Stimulated activated CD8-positive, alpha-beta memory T cell treated with anti-CD3 and anti-CD28 coated beads, Interleukin-15, amount 100 ng/mL, for 4 hours (primary cell): ENCODE measurements around the gene CACNA2D3.
"Not testable (repeated sequence)": the region's sequence is repeated elsewhere in the genome, so short reads cannot be mapped to it uniquely, and the experiment has no call there.

Source experiments
- DNase-seq, 2 donors: peaks; one replicate each; pipeline ENCODE4 v3.0.0-alpha.2; 2020; ENCODE audit warnings: low read depth in 2 of 2

CACNA2D3 gene

GRCh38 chr3:54573858-54574257 lies 451.5 kb downstream of the CACNA2D3 start:
- no peak for DNase-seq

GRCh38 chr3:54574906-54575617 lies 452.7 kb downstream of the CACNA2D3 start:
- no peak for DNase-seq

DNA sequence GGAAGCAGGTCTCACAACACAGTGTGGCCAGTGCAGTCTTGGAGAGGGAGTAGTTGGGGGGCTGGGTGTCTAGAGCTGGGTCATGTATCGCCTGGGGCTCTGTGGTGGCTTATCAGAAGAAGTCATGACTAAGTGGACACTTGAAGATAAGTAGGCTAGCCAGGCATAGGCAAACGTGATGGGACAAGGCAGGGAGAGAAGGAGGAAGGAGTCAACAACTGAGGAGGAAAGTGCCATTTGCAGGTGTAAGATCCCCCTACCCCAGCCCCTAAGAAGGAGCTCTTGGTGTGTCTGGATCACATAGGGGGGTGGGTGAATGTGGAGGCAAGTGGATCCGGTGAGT lies 453.2 kb downstream of the CACNA2D3 start:
- no peak for DNase-seq

DNA sequence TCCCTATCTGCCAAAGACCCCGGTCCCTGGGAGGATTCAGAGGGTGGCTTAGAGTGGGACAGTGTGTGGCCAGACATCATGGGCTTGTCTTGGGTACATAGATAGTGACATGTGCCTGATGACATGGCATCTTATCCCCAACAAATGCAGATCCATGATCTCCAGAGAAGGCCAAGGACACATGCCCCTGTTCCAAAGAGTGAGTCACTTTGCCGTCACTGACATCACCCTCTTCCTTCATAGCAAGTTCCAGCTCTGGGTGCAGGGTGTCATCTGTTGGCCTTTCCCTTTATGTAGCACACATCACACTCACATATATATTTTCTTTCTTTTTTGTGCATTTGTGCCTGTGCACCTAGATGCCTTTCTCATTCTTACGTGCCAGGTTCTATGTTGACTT lies 455.0 kb downstream of the CACNA2D3 start:
- DNase-seq: no peak

DNA sequence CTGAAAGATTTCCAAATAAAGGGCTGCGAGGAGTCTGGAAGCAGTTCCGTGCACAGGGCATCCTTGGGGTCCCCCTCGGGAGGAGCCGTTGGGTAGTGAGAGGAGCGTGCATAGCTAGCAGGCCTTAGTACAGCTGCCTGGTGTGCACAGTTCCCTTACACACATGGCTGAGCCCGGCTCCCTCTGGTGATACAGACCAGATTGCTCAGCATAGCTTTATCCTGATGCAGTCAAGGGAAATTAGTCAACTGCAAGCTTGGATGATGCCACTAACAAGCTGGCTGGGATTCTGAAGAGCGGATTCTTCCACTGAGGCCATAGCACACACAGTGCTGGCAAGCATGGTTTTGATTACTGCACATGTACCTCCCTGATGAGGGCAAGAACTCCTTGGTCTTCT lies 456.1 kb downstream of the CACNA2D3 start:
- DNase-seq: no peak

DNA sequence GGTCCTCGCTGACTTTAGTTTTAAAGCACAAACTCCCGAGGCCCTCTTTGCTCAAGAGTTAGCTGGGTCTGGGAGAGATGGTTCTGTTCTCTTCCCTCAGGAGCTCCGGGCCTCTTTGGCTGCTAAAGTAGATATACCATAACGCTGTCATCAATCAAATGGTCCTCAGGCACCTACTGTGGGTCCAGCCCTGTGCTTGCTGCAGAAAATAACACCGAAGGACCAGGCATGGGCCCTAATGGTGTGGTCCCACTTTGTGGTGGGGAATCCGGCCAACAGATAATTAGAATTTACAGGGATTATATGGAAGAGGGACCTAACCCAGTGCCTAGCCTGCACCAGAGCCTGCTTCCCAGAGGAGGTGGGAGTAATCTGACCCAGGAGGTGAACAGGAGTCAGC lies 458.1 kb downstream of the CACNA2D3 start:
- no peak for DNase-seq

DNA sequence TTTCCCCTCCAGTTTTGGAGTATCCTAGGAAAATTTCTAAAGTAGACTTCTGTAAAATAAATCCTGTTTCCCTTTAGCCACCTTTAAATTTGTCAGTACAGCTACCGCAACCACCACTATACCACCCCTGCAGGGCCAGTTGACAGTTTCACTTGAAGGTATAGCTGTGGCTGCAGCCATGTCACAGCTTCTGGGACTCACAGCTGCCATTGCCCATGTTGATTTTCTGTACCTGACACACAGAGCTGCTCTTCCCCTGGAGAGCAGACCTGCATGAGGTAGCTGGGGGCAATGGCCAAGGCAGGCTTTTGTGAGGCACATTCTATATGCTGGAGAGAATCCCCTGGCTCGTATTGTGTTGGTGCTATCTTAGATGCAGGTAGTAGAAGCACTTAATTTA lies 460.1 kb downstream of the CACNA2D3 start:
- no peak for DNase-seq

GRCh38 chr3:54591157-54591556 lies 468.8 kb downstream of the CACNA2D3 start:
- no peak for DNase-seq

DNA sequence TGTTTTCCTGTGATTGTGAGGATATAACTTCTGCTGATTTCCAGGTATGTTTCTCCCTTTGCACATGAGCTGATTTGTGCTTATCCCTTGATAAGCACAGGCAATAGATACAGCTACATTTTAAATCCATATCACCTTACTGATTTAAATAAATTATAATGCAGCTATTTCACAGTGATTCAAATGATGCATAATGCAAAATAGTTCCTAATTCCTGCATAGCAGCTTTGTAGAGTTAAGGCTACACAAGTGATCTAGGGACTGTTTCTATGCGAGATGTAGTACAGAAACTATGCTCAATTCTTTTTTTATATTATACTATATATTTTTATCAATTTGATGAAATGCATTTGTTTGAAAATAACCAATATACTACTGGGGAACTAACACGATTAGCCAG lies 471.3 kb downstream of the CACNA2D3 start:
- DNase-seq: no peak

- no peak for DNase-seq
Observed at GRCh38 chr3:54596087-54596486, 473.7 kb downstream of the CACNA2D3 start.

GRCh38 chr3:54599716-54600115 lies 477.4 kb downstream of the CACNA2D3 start:
- no peak for DNase-seq

DNA sequence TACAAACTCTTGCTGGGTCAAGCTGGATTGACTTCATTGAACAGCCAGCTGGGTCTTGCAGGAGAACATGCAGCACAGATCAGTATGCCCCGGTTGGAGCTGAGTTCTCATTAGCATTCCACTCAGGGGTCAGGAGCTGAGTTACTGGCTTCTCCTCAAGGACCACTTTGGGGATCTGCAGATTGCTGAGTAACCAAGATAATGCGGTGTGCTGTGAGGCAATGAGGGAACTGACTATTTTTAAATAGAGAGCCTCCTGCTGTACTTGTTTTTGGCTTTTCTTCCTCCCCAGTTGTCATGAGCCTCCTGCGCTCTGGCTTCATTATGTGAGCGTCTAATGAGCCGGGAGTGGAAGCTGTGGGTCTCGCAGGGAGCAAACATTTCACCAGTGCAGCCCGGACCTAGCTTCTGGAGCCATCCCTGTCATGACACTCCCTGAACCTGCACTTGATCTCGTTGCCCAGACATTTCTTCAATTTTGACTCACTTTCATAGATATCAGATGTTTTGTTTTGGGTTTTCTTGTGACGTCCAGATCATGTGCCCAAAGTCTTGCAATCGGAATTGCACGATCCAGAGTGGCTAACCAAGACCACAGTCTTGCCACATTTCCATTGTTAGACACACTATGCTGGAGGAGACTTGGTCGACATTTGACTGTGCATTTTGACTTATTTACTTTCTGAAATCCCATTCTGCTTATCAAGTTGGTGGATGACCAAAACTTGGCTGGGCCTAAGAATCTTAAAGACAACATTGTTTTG lies 478.3 kb downstream of the CACNA2D3 start:
- DNase-seq: no peak

DNA sequence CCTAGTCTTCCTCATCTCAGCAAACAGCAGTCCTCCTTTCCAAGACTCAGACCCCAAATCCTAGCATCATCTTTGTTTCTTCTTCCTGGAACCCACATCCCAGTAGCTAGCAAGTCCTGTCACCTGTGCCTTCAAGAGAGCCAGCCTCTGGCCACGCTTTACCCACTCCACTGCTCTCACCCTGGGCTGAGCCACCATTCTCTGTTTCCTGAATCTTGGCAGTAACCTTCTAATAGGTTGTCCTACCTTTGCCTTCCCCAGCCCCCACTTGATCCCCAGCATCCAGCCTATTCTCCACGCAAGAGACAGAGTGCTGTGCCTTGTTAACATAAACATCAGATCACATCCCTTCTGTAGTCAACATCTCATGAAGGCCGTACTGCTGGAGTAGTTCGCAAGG lies 482.1 kb downstream of the CACNA2D3 start:
- DNase-seq: no peak

DNA sequence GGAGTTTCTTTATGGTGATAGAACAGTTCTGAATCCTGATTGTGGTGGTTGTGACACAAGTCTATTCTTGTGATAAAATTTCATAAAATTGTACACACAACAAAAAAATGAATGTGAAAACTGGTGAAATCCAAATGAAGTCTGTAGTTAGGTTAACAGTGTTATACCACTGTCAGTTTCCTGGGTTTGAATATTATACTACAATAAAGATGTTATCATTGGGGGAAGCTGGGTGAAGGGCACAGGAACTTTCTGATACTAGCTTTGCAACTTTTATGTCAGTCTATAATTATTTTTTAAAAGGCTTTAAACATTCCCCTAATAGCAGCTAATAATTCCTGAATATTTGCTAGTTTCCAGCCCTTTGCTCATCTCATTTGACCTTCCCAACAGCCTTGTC lies 485.7 kb downstream of the CACNA2D3 start:
- no peak for DNase-seq

GRCh38 chr3:54619053-54619452 lies 496.7 kb downstream of the CACNA2D3 start:
- no peak for DNase-seq

- DNase-seq: no peak
Observed at GRCh38 chr3:54619531-54619930, 497.2 kb downstream of the CACNA2D3 start.

GRCh38 chr3:54621184-54621583 lies 498.8 kb downstream of the CACNA2D3 start:
- DNase-seq: no peak

GRCh38 chr3:54622678-54623077 lies 500.3 kb downstream of the CACNA2D3 start:
- no peak for DNase-seq

DNA sequence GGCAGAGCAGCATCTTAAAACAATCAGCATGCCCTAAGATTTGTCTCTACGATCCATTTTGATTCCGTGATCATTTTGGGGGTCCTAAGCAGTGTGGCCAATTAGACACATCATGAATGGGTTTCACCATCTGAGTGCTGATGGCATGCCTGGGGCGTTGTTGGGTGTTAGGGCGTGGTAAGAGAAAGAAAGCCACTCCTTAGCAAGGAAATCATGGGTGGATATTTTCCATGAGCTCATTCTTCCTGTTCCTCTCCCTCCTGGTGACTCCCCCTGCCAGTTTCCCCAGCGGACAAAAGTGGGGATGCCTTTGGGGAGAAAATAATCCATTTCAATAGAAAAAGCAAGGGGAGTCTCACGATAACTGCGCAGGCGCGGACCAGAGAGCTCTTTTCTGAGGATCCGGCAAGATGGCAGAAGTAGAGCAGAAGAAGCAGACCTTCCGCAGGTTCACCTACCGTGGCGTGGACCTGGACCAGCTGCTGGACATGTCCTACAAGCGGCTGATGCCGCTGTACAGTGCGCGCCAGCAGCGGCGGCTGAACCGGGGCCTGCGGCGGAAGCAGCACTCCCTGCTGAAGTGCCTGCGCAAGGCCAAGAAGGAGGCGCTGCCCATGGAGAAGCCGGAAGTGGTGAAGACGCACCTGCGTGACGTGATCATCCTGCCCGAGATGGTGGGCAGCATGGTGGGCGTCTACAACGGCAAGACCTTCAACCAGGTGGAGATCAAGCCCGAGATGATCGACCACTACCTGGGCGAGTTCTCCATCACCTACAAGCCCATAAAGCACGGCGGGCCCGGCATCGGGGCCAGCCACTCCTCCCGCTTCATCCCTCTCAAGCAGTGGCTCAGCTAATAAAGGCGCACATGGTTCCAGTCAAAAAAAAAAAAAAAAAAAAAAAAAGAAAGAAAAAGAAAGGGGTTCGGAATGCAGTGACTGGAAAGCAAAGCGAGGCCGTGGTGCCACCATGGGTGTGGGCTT lies 503.7 kb downstream of the CACNA2D3 start:
- no peak for DNase-seq

DNA sequence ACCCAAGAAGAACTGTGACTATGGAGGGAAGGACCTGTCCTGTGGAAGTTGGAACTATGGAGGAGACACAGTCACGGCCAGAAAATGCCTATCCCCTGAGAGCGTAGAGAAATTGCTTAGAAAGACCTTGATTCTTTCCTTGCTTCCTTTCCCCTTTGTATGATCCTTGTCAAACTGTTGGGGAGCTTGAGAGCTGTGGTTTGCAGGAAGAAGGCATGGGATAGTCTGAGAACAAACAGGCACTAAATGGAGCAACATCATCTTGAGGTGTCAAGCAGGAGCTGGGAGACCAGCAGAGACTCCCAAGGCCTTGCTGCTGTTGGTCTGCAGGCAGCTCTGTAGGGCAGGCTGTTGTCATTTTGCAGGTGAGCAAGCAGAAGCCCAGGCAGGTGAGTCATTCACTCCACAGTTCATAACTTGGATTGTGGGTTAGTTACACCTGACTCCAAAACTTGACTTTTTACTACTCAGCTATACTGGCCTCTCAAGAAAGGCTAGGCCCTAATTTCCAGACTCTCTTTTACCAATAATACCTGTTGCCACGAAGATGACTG lies 506.6 kb downstream of the CACNA2D3 start:
- no peak for DNase-seq

- no peak for DNase-seq
Observed at GRCh38 chr3:54630101-54630623, 507.8 kb downstream of the CACNA2D3 start.

DNA sequence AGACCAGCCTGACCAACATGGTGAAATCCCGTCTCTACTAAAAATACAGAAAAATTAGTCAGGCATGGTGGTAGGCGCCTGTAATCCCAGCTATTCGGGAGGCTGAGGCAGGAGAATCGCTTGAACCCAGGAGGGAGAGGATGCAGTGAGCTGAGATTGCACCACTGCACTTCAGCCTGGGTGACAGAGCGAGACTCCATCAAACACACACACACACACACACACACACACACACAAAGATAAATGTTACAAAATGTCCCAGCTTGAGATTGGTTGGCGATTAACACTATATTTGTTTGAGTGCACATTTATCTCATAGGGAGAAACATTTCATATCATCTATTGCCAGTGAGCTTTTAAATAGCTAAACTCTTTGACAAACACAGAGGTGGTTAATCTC lies 508.6 kb downstream of the CACNA2D3 start:
- not testable (repeated sequence) for DNase-seq
